Activated T-cell treated with anti-CD3 and anti-CD28 coated beads, Interleukin-2, amount 50 U/mL, for 72 hours (primary cell): ENCODE data around the gene WDR48. TPM values are rescaled to one million over a fixed set of nuclear protein-coding genes. Genes with fewer than 3 reads are reported as not detected.

Experiments used
- ATAC-seq, 2 donors: fragments of 150-1000 bp; cut with Tn5 transposase; replicated peaks in 1 of 2; 2 replicates each; pipeline ENCODE4 v1.10.0; 2021; ENCODE audit warnings: moderate library complexity in 2 of 2, mild to moderate bottlenecking in 1 of 2
- DNase-seq, 2 donors: peaks; one replicate each; pipeline ENCODE4 v3.0.0; 2021 to 2022; ENCODE audit warnings: mixed read lengths in 1 of 2
- H3K27ac Mint-ChIP-seq: one replicate; pipeline ENCODE4 v1.8.0; 2022; ENCODE audit warnings: mild to moderate bottlenecking, moderate library complexity, mixed read lengths
- H3K27me3 Mint-ChIP-seq: one replicate; pipeline ENCODE4 v1.8.0; 2022; ENCODE audit warnings: low read depth, mixed read lengths
- H3K36me3 Mint-ChIP-seq, 2 donors: one replicate each; pipeline ENCODE4 v1.8.0; 2022; ENCODE audit warnings: mixed read lengths in 2 of 2, mild to moderate bottlenecking in 1 of 2; ENCODE audit not compliant: insufficient read depth in 2 of 2
- H3K4me1 Mint-ChIP-seq: one replicate; pipeline ENCODE4 v1.8.0; 2022; ENCODE audit warnings: low read depth, mixed read lengths
- H3K4me3 Mint-ChIP-seq, 2 donors: one replicate each; pipeline ENCODE4 v1.8.0; 2022; ENCODE audit warnings: mild to moderate bottlenecking in 2 of 2, mixed read lengths in 2 of 2, moderate library complexity in 2 of 2
- H3K9me3 Mint-ChIP-seq, 2 donors: one replicate each; pipeline ENCODE4 v1.8.0; 2022; ENCODE audit warnings: mixed read lengths in 2 of 2
- total RNA-seq, 2 donors: library from RNA; stranded (reverse); gene quantifications; one replicate each; pipeline ENCODE4 v1.2.3, GENCODE V29; 2022

WDR48 gene
- total RNA-seq, 2 donors from 2014 or later: 53.3 to 61.0 TPM

DNA sequence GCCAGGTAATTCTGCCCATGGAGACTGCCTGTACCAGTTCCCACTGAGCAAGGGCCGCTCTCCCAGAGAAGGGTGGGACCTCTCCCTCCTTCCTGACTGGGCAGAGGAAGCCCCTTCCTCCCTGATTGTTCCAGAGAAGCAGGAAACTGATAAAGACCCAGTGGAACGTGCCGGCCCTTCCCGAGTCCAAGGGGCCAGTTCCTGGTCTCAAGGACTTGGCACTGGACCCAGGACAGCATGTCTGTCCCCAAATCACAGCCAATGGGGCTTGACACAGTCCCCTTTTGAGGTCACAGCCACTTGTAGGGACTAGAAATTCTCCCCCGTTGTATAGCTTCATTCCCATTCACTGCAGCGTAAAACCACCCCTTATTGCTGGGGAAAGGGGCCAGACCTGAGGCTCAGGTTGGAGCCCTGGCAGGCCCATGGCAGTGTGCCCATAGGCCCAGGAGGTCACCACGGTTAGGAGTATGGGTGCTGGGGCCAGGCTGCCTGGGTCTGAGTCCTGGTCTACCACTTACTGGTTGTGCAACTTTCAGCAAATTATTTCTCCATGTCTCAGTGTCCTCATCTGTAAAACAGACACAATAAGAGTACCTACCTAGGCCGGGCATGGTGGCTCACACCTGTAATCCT is 83.5 kb downstream of the WDR48 start:
- DNase-seq: no peak
- H3K27ac Mint-ChIP-seq: no peak overlapping the region
- no peaks in the 10 kb centered on the region for H3K9me3 Mint-ChIP-seq
- H3K27me3 Mint-ChIP-seq: no peaks in the 10 kb centered on the region
- H3K4me3 Mint-ChIP-seq: no peak overlapping the region
- ATAC-seq: no peak
- peaks cover 26% of the 10 kb centered on the region for H3K4me1 Mint-ChIP-seq
- no peaks in the 10 kb centered on the region for H3K36me3 Mint-ChIP-seq

DNA sequence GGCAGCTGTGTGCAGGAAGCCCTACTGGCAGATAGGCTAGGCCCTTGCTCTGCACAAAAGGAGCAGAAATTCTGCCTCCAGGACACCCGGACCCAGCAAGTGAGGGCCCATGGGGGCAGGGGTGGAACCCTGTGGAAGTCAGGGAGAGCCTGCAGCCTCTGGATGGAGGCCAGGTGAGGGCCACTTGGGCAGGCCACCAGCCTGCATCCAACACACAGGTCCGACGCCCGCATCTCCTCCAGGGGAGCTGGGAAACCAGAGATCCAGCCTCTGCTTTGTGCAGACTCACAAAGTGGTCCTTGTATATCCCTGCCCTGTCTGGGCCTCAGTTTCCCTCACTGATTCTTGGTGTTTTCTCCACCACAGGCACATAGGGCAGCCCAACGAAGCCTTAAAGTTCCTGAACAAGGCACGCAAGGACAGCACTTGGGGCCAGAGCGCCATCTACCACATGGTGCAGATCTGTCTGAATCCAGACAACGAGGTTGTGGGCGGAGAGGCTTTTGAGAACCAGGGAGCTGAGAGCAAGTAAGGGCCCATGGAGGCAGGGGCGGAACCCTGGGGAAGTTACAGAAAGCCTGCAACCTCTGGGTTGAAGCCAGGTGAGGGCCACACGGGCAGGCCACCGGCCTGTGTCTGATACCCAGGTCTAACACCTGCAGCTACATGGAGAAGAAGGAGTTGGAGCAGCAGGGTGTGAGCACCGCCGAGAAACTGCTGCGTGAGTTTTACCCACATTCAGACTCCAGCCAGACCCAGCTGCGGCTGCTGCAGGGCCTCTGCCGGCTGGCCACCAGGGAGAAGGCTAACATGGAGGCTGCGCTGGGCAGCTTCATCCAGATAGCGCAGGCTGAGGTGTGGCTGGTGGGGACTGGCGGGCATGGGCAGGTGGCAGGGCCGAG is 85.0 kb downstream of the WDR48 start:
- no peaks in the 10 kb centered on the region for H3K27me3 Mint-ChIP-seq
- ATAC-seq: no peak
- peaks cover 0 to 5% of the 10 kb centered on the region in 2 donors for H3K36me3 Mint-ChIP-seq
- H3K4me1 Mint-ChIP-seq: peaks cover 29% of the 10 kb centered on the region
- no peak overlapping the region for H3K27ac Mint-ChIP-seq
- H3K9me3 Mint-ChIP-seq: no peaks in the 10 kb centered on the region
- DNase-seq: no peak
- no peak overlapping the region for H3K4me3 Mint-ChIP-seq

DNA sequence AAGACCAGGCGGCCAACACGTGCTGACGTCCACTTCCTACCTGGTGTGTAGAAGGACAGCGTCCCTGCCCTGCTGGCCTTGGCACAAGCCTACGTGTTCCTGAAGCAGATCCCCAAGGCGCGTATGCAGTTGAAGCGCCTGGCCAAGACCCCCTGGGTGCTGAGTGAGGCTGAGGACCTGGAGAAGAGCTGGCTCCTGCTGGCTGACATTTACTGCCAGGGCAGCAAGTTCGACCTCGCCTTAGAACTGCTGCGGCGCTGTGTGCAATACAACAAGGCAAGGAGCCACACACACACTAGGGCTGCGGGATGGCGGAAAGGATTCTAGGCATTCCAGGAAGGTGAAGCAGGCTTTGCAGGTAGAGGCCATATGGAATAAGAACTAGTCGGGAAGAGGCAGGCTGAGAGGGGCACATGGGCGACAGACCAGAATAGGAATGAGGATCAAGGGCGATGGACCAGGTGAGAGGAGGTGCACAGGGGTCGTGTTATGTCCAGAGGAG is 85.7 kb downstream of the WDR48 start:
- Mint-ChIP-seq H3K36me3 (peaks cover under 1 to 7% of the 10 kb centered on the region in 2 donors), H3K4me1 (peaks cover 34% of the 10 kb centered on the region), H3K4me3 (no peak overlapping the region), H3K27me3 (no peaks in the 10 kb centered on the region), H3K9me3 (no peaks in the 10 kb centered on the region), H3K27ac (no peak overlapping the region)
- DNase-seq (no peak), ATAC-seq (no peak)

DNA sequence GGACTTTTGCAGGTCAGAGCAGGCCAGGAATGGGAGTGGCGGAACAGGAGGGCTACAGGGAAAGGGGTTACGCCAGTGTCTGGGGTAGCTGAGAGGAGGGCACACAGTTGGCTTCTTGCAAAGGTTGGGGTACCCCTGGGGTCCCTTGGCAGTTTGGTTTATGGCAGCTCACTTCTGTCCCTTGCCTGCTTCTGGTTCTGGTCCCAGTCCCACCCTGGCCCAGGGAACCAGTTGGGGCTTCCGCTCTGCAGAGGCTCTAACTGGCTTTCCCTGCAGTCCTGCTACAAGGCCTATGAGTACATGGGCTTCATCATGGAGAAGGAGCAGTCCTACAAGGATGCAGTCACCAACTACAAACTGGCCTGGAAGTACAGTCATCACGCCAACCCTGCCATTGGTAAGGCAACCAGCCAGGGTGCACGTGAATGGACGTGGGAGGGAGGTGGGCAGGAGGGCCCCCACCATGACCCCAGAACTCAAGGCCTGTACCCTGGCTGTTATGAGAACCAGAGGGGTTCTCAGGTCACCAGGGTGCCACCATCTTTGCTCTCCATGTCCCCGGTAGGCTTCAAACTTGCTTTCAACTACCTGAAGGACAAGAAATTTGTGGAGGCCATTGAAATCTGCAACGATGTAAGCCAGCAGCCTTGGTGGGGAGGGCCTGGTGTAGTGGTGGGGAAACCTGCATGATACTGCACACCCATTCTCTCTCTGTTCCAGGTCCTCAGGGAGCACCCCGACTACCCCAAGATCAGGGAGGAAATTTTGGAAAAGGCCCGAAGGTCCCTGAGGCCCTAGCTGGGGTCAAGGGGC is 86.4 kb downstream of the WDR48 start:
- Mint-ChIP-seq H3K4me1 (peaks cover 37% of the 10 kb centered on the region), H3K27me3 (no peaks in the 10 kb centered on the region), H3K4me3 (no peak overlapping the region), H3K27ac (no peak overlapping the region), H3K36me3 (peaks cover 2 to 10% of the 10 kb centered on the region in 2 donors), H3K9me3 (no peaks in the 10 kb centered on the region)
- DNase-seq (no peak), ATAC-seq (peak in 1 of 2 donors; percentile 2)

DNA sequence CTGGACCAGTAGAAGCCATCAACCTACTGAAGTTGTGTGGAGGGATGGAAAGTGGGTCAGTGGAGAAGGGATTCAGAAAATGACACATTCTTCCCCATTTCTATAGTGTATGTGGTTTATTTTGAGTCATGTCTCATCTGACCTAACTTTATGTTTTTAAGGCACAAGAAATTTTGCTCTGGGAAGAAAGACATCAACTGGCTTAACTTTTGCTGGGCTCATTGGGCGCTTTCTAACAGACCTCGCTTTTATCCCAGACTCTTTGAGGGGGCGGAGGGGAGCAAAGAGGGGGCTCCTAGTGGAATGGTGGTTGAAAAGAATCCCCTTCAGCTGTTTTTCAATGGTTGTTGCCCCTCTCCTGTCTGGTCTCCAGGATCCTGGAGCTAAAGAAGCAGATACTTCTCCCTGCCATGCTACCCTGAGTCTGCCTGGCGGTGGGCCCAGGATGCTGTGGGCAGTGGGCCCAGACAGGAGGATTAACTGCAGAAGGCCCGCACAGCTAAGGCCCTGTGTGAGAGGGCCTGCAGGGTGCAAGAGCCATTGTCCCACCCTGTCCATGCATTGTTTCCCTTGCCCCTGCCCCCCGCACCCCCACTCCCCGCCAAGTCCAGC is 87.1 kb downstream of the WDR48 start:
- Mint-ChIP-seq H3K9me3 (no peaks in the 10 kb centered on the region), H3K27me3 (no peaks in the 10 kb centered on the region), H3K4me3 (peak overlapping the region in 1 of 2 donors; percentile 20), H3K36me3 (peaks cover 2 to 10% of the 10 kb centered on the region in 2 donors), H3K4me1 (peaks cover 38% of the 10 kb centered on the region), H3K27ac (no peak overlapping the region)
- no peak for DNase-seq
- ATAC-seq: peak; percentile 32 to 58

DNA sequence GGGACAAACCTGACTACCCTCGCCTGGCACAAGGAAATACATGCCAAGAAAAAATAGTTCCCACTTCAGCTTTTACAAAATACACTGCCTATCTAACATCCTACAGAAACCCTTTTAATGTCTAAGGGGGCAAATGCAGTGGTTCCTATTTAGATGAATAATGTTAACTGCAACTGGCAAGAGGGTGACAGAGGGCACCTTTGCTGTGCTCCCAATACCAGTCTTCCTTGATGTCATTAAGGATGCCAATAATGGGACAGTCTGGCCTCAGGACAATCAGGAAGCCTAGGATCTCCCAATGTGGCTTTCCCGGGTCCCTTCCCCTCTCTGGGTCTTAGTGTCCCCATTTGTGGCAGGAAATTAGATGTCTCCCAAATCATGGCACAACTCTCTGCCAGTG is 87.6 kb downstream of the WDR48 start:
- H3K36me3 Mint-ChIP-seq: peaks cover 2 to 13% of the 10 kb centered on the region in 2 donors
- ATAC-seq (no peak), DNase-seq (no peak)
- H3K27me3 Mint-ChIP-seq: no peaks in the 10 kb centered on the region
- peaks cover 43% of the 10 kb centered on the region for H3K4me1 Mint-ChIP-seq
- H3K27ac Mint-ChIP-seq: peak overlapping the region; percentile 31
- H3K9me3 Mint-ChIP-seq: no peaks in the 10 kb centered on the region
- H3K4me3 Mint-ChIP-seq: no peak overlapping the region

DNA sequence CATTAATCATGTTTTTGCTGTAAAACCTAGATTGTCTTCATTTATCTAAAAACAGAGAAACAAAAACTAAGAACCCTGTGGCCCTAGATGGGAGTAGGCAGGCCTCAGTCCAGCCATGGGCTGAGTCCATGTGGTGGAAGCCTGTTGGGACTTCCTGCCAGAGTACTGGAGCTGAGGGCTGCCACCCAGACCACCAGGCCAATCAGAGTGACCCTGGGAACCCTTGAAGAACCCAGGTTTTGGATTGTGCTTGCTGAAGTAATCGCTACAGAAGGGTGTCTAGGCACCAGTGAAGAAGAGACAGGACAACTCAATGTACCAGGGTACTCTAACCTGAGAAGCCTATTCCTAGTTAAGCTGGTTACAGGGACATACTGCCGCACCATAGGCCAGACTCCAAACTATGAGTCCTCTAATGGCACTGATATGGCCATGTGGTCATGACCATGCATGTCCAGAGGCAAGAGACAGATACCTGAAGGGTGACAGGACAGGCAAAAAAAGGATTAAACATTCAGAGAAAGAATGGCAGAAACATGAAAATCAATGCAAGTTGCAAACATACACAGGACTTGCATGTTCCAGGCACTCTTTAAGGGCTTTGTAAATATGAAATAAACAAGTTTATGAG is 88.6 kb downstream of the WDR48 start:
- H3K9me3 Mint-ChIP-seq: no peaks in the 10 kb centered on the region
- H3K36me3 Mint-ChIP-seq: peaks cover 5 to 18% of the 10 kb centered on the region in 2 donors
- ATAC-seq: no peak

DNA sequence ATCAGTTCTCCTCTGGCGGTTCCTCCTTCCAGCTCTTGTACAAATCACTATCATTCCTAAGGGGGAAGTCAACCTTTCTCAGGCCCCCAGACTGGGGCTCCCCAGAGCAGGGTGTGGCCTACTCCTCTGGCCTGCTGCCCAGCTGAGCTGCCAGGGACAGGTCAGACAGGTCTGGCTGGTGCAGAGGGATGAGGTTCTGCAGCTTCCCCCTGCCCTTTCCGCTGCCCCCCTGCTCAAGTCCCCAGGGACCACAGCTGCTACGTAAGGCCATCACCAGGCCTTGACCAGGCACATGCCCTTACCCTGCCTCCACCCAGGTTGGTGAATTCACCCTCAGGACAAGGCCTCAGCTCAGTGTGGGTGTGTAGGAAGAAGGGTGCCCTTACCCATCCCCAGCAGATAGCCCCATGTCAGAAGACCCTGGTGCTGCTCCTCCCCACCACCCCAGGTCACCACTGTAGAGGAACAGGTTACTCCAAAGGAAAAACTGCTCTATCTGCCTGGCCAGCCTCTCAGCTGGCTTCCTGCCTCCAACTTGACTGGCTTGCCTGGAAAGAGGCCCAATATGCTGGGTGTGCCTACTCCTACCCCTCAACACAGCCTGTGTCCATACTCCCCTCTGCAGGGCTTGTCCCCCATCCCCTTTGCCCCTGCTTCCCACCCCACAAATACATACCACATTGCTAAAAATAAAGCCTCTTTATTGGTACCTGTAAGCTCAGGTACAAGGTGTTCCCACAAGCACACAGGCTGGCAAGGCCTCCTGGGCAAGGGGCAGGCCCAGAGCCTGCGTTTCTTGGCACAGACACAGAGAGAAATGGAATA is 89.6 kb downstream of the WDR48 start:
- peaks cover 55% of the 10 kb centered on the region for H3K4me1 Mint-ChIP-seq
- peak overlapping the region; percentile 46 for H3K27ac Mint-ChIP-seq

More for the DNA sequence above, 88.6 kb downstream of the WDR48 start:
- Mint-ChIP-seq H3K27ac (peak overlapping the region; percentile 74), H3K4me3 (peak overlapping the region in 1 of 2 donors; percentile 25), H3K4me1 (peaks cover 49% of the 10 kb centered on the region), H3K27me3 (no peaks in the 10 kb centered on the region)
- no peak for DNase-seq

DNA sequence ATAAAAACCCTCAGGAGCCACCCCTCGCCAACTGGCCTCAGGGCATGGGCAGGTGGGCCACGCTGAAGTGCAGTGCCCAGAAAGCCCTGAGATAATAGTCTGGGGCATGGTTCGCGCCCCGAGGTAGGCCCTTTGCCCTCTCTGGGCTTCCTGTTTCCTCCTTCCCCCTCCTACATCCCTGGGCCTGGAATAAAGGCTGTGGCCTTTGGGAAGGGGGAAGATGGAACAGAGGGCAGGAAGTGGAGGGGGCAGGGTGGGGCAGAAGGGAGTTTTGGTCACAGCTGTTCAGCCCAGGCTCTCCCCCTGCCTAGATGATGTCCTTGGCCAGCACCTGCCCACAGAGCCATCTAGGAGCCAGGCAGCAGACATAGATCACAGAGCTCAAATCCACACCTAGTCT is 90.3 kb downstream of the WDR48 start:
- no peak for ATAC-seq
- peaks cover 11 to 29% of the 10 kb centered on the region in 2 donors for H3K36me3 Mint-ChIP-seq
- H3K4me1 Mint-ChIP-seq: peaks cover 62% of the 10 kb centered on the region
- no peaks in the 10 kb centered on the region for H3K9me3 Mint-ChIP-seq
- H3K4me3 Mint-ChIP-seq: no peak overlapping the region
- DNase-seq: no peak
- no peak overlapping the region for H3K27ac Mint-ChIP-seq
- no peaks in the 10 kb centered on the region for H3K27me3 Mint-ChIP-seq

More for the DNA sequence above, 89.6 kb downstream of the WDR48 start:
- Mint-ChIP-seq H3K9me3 (no peaks in the 10 kb centered on the region), H3K27me3 (no peaks in the 10 kb centered on the region), H3K36me3 (peaks cover 8 to 25% of the 10 kb centered on the region in 2 donors), H3K4me3 (no peak overlapping the region)
- DNase-seq (no peak), ATAC-seq (peak in 1 of 2 donors; percentile 14)

DNA sequence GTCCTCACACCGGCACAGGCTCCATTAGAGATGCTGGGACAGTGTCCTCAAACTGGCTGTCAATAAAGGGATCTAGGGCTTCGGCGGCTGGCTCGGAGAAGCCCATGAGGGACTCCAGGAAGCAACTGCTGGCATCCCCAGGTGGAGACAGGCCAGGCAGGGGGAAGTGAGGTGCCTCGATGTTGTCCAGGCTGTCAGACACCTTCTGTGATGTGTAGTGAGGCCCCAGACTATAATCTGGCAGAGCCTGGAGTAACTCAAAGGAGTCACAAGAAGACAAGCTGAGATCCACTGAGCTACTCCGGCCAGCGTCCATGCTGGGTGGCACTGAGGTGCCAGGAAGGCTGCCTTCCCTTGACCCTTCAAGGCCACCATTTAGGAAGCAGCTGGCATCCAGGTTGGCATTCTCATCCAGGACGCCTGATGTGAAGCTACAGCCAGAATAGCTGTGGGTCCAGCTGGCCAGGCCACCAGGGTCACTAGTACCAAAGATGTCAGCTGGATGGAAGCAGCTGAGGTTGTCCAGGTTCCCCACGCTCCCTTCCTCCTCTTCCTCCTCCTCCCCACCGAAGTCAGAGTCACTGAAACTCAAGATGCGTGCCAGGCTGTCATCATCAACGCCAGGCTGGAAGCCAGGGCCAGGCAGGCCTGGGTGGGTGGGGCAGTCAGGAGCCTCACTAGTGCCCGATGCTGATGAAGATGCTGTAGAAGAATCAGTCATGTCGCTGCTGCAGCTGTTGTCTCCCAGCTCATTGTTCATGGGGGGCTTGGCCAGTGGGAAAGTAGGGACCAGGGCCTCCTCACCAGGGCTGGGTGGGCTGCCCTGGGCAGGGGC is 91.5 kb downstream of the WDR48 start:
- Mint-ChIP-seq H3K4me1 (peaks cover 67% of the 10 kb centered on the region), H3K9me3 (no peaks in the 10 kb centered on the region), H3K4me3 (no peak overlapping the region), H3K27ac (no peak overlapping the region), H3K27me3 (no peaks in the 10 kb centered on the region), H3K36me3 (peaks cover 15 to 33% of the 10 kb centered on the region in 2 donors)
- DNase-seq (no peak), ATAC-seq (no peak)
